Kasumi-1 (cell line): ENCODE data around the gene CALM1.

Experiments used
- DNase-seq, 2 experiments: peaks; one replicate each; lab custom pipeline; 2025; lab: John Stamatoyannopoulos, UW

Gene CALM1

GRCh38 chr14:90443161-90444076, 46.6 kb downstream of the CALM1 start:
- DNase-seq, result peak in 1 of 2 experiments; percentile 69

- peak; percentile 30 to 66 for DNase-seq
Observed at GRCh38 chr14:90444077-90444696, 47.4 kb downstream of the CALM1 start.

- DNase-seq, result no peak
Observed at GRCh38 chr14:90445011-90445410, 48.2 kb downstream of the CALM1 start.

GRCh38 chr14:90446405-90446804, 49.6 kb downstream of the CALM1 start:
- no peak for DNase-seq

- DNase-seq, result no peak
Observed at GRCh38 chr14:90447720-90448497, 51.1 kb downstream of the CALM1 start.

- DNase-seq, result peak; percentile 31 to 47
Observed at GRCh38 chr14:90449411-90449810, 52.6 kb downstream of the CALM1 start.

GRCh38 chr14:90450151-90450550, 53.3 kb downstream of the CALM1 start:
- no peak for DNase-seq

GRCh38 chr14:90450667-90451066, 53.8 kb downstream of the CALM1 start:
- DNase-seq, result no peak

GRCh38 chr14:90451443-90451842, 54.6 kb downstream of the CALM1 start:
- no peak for DNase-seq

GRCh38 chr14:90451961-90452360, 55.1 kb downstream of the CALM1 start:
- peak; percentile 30 to 32 for DNase-seq

- DNase-seq, result peak; percentile 25 to 32
Observed at GRCh38 chr14:90452366-90452765, 55.5 kb downstream of the CALM1 start.

GRCh38 chr14:90453401-90453951, 56.6 kb downstream of the CALM1 start:
- DNase-seq, result no peak

- DNase-seq, result no peak
Observed at GRCh38 chr14:90454041-90455000, 57.5 kb downstream of the CALM1 start.

GRCh38 chr14:90455100-90455571, 58.3 kb downstream of the CALM1 start:
- no peak for DNase-seq

- no peak for DNase-seq
Observed at GRCh38 chr14:90456551-90456950, 59.7 kb downstream of the CALM1 start.

- DNase-seq, result no peak
Observed at GRCh38 chr14:90457186-90457585, 60.4 kb downstream of the CALM1 start.
